ENCODE measurements around the gene CCL26. TPM values are rescaled to one million over a fixed set of nuclear protein-coding genes. Genes with fewer than 3 reads are reported as not detected.

The CCL26 gene
- 0.28 TPM in 1 of 2 replicates, not detected in the other for total RNA-seq

DNA sequence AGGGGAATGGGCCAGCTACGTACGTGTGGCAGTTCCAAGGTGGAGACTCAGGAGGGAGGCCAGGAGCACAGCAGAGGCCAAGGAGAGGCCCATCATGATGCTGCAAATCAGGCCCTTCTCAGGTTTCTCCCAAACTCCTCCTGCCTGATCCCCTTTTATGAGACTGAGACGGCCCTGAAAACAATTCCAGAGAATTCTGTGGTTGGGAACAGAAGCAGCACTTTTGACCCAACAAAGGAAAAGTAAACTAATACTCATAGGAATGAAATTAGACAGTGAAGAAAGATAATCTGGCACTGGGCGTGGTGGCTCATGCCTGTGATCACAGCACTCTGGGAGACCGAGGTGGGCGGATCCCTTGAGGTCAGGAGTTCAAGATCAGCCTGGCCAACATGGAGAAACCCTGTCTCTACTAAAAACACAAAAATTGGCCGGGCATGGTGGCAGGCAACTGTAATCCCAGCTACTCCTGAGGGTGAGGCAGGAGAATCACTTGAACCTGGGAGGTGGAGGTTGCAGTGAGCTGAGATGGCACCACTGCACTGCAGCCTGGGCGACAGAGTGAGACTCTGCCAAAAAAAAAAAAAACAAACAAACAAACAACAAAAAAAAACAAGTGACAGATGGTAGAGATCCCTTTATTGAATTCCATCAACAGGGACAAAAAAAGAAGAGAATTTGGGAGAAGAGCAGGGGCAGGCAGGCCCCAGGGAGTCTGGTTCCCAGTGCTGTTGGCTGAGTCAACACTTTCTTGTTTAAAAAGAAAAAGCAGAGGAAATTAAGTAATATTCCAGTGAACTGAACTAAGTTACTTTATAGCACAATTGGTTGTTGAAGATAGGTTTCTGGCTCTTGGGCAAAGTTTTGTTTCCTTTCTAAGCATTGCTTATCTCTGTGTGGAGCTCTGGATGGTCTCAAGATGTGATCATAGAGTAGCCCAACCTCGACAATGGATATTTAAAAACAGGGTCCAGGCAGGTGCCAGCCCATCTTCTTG lies at the start of gene CCL26:
Gene CCL26, minus strand, starts transcription at position 131 of the 997 bp plus-strand sequence. Its CDS starts 35 bp downstream, at position 96.

GRCh38 chr7:75813781-75814236 lies 41.8 kb upstream of the CCL26 start, which contains the start of gene CCL24:
CCL24 (minus strand) TSS chr7:75813806; CDS start chr7:75813715, 91 bp downstream.

GRCh38 chr7:75738604-75738974 lies 33.4 kb downstream of the CCL26 start, which contains the start of gene HIP1:
HIP1 (minus strand) TSS chr7:75738941; CDS start chr7:75738920, 21 bp downstream.

Other genes with a start within 250 kb of the CCL26 start
- gene HIP1, start 33.3 kb downstream of the CCL26 start, total RNA-seq, result 19.5 and 20.3 TPM in 2 replicates
- gene CCL24, start 41.6 kb upstream of the CCL26 start, total RNA-seq, result 0.28 TPM in 1 of 2 replicates, not detected in the other
- gene RHBDD2, start 106.8 kb upstream of the CCL26 start, total RNA-seq, result 10.3 and 10.6 TPM in 2 replicates
- gene POR, start 142.9 kb upstream of the CCL26 start, total RNA-seq, result 62.6 and 79.3 TPM in 2 replicates
- 26.1 and 26.7 TPM in 2 replicates for gene TMEM120A, start 222.4 kb upstream of the CCL26 start, total RNA-seq